Right lobe of liver (tissue), 6 donors: ENCODE results near the gene HSPE1. TPM values are rescaled to one million over a fixed set of nuclear protein-coding genes. Genes with fewer than 3 reads are reported as not detected.

Experiments
- ATAC-seq, 4 donors: fragments of 200-7000 bp; cut with Tn5 transposase; one replicate each; pipeline ENCODE4 v1.9.1; 2020; ENCODE audit warnings: mild to moderate bottlenecking in 4 of 4, moderate library complexity in 4 of 4
- DNase-seq, 3 donors: peaks; one replicate each; pipeline ENCODE4 v3.0.0-alpha.2; 2020
- H3K27ac ChIP-seq, 3 donors: fragments of 200-600 bp; one replicate each; pipeline ENCODE4 v1.8.0; 2022
- H3K27me3 ChIP-seq, 2 donors: fragments of 200-600 bp; one replicate each; pipeline ENCODE4 v1.8.0; 2022
- H3K36me3 ChIP-seq, 4 donors: fragments of 200-600 bp; sonication (generic) in 1 of 4; one replicate each; pipeline versions ENCODE4 v1.5.1 to v1.8.0; 2017 to 2022; ENCODE audit warnings: control low read depth in 1 of 4
- H3K4me1 ChIP-seq, 4 donors: fragments of 200-600 bp; sonication (generic) in 1 of 4; one replicate each; pipeline versions ENCODE4 v1.5.1 to v1.8.0; 2017 to 2022; ENCODE audit warnings: control low read depth in 1 of 4
- H3K4me3 ChIP-seq, 3 donors: fragments of 200-600 bp; one replicate each; pipeline ENCODE4 v1.8.0; 2022
- H3K9me3 ChIP-seq, 4 donors: fragments of 200-600 bp; sonication (generic) in 1 of 4; one replicate each; pipeline versions ENCODE4 v1.5.1 to v1.8.0; 2017 to 2022; ENCODE audit warnings: control low read depth in 1 of 4
- POLR2A ChIP-seq: fragments of 450-650 bp; IDR thresholded peaks from one replicate; pipeline ENCODE4 v1.6.1; 2017; ENCODE audit warnings: antibody characterized with exemption, mild to moderate bottlenecking
- WGBS: methylation state at CpG from one replicate; pipeline ENCODE4 v1.1.6; 2018; ENCODE audit warnings: low coverage, low lambda C conversion rate; ENCODE audit not compliant: insufficient coverage; ENCODE audit errors: missing lambda C conversion rate; 5-methylcytosine and 5-hydroxymethylcytosine counted together
- intact Hi-C, 2 donors: fragments of 100-400 bp; cut with DNase I; formaldehyde crosslinking; loops; one replicate each; pipeline versions ENCODE4 v1.11.2 to v1.14.1; 2022
- total RNA-seq, 6 experiments: library from RNA; depleted of rRNA in 2 of 6; stranded (reverse); fragments of >200 nt in 2 of 6; fragmentation: NEBNext Ultra II Directional in 3 of 6; extraction: Animal tissue kit (Norgen Biotek cat#: 25700) in 3 of 6; gene quantifications; one replicate each; pipeline versions ENCODE4 v1.1.0 to v1.2.4, GENCODE V29; 2016 to 2023
- TF ChIP-seq, protein P1 (sequence below), 4 donors: fragments of 200-600 bp in 3 of 4; fragments of 450-650 bp in 1 of 4; IDR thresholded peaks; one replicate each; pipeline versions ENCODE4 v1.5.1 to v1.8.0; 2016 to 2022; ENCODE audit warnings: antibody characterized with exemption in 4 of 4, mild to moderate bottlenecking in 2 of 4
- donor health status: DM: no; HTN: yes; CAD: no.
- donor health status: DM: no; HTN: no; CAD: no.
- donor health status: DM: no; HTN: no; CAD: no.
- donor health status: DM: no; HTN: yes; CAD: no.
- donor health status: DM: no; HTN: yes; CAD: no.

HSPE1 gene
- total RNA-seq, 6 experiments from 2014 or later: 91.8 to 318 (median 209) TPM

GRCh38 chr2:197495433-197496134 is 4.6 kb upstream of the HSPE1 start:
- WGBS: 91% methylated on average over 2 of the region's 2 CpGs
- no peaks in the 10 kb centered on the region for H3K27me3 ChIP-seq
- H3K27ac ChIP-seq: no peak overlapping the region
- H3K9me3 ChIP-seq: no peaks in the 10 kb centered on the region
- no peak for TF ChIP-seq POLR2A
- TF ChIP-seq, protein P1, sequence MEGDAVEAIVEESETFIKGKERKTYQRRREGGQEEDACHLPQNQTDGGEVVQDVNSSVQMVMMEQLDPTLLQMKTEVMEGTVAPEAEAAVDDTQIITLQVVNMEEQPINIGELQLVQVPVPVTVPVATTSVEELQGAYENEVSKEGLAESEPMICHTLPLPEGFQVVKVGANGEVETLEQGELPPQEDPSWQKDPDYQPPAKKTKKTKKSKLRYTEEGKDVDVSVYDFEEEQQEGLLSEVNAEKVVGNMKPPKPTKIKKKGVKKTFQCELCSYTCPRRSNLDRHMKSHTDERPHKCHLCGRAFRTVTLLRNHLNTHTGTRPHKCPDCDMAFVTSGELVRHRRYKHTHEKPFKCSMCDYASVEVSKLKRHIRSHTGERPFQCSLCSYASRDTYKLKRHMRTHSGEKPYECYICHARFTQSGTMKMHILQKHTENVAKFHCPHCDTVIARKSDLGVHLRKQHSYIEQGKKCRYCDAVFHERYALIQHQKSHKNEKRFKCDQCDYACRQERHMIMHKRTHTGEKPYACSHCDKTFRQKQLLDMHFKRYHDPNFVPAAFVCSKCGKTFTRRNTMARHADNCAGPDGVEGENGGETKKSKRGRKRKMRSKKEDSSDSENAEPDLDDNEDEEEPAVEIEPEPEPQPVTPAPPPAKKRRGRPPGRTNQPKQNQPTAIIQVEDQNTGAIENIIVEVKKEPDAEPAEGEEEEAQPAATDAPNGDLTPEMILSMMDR (IDR thresholded peaks at IDR 0.05): no peak
- intact Hi-C loops: no loop called here
- peaks cover 0 to 20% (median 3%) of the 10 kb centered on the region in 4 donors for H3K4me1 ChIP-seq
- ATAC-seq: no peak
- DNase-seq: no peak
- H3K36me3 ChIP-seq: peaks cover 13 to 72% (median 43%) of the 10 kb centered on the region in 4 donors
- H3K4me3 ChIP-seq: no peak overlapping the region

- H3K27ac ChIP-seq: peak overlapping the region in 1 of 3 donors; percentile 100
- ATAC-seq (no peak), DNase-seq (no peak)
- peaks cover 0 to 20% (median 3%) of the 10 kb centered on the region in 4 donors for H3K4me1 ChIP-seq
- no peaks in the 10 kb centered on the region for H3K27me3 ChIP-seq
- peaks cover 6 to 61% (median 35%) of the 10 kb centered on the region in 4 donors for H3K36me3 ChIP-seq
- H3K9me3 ChIP-seq: no peaks in the 10 kb centered on the region
- intact Hi-C loops: no loop called here
- no peak overlapping the region for H3K4me3 ChIP-seq
- TF ChIP-seq, protein P1 (IDR thresholded peaks at IDR 0.05): no peak
- TF ChIP-seq POLR2A: no peak
Measured at GRCh38 chr2:197496695-197497094, 3.5 kb upstream of the HSPE1 start.

GRCh38 chr2:197497326-197497725 is 2.9 kb upstream of the HSPE1 start:
- peaks cover 5 to 54% (median 30%) of the 10 kb centered on the region in 4 donors for H3K36me3 ChIP-seq
- no peaks in the 10 kb centered on the region for H3K27me3 ChIP-seq
- H3K9me3 ChIP-seq: no peaks in the 10 kb centered on the region
- intact Hi-C loops: no loop called here
- DNase-seq: no peak
- ATAC-seq: no peak
- peak overlapping the region in 1 of 3 donors; percentile 70 for H3K4me3 ChIP-seq
- no peak for TF ChIP-seq POLR2A
- TF ChIP-seq, protein P1 (IDR thresholded peaks at IDR 0.05): no peak
- 5% methylated on average over 2 of the region's 2 CpGs for WGBS
- peak overlapping the region in 2 of 3 donors; percentile 100 for H3K27ac ChIP-seq
- H3K4me1 ChIP-seq: peaks cover 0 to 25% (median 3%) of the 10 kb centered on the region in 4 donors

GRCh38 chr2:197498235-197498936 is 1.8 kb upstream of the HSPE1 start:
- no peak for DNase-seq
- WGBS: 15% methylated on average over 11 of the region's 14 CpGs
- no peaks in the 10 kb centered on the region for H3K9me3 ChIP-seq
- peaks cover 0 to 30% (median 3%) of the 10 kb centered on the region in 4 donors for H3K4me1 ChIP-seq
- no peaks in the 10 kb centered on the region for H3K27me3 ChIP-seq
- H3K4me3 ChIP-seq: peak overlapping the region; percentile 70 to 87 (median 81)
- TF ChIP-seq, protein P1 (IDR thresholded peaks at IDR 0.05): no peak
- no peak for ATAC-seq
- intact Hi-C loops: no loop called here
- H3K36me3 ChIP-seq: peaks cover 5 to 49% (median 22%) of the 10 kb centered on the region in 4 donors
- H3K27ac ChIP-seq: peak overlapping the region; percentile 100
